CD8-positive, alpha-beta memory T cell (primary cell): ENCODE results near the gene WASF1. TPM values are rescaled to one million over a fixed set of nuclear protein-coding genes. Genes with fewer than 3 reads are reported as not detected.
"Not testable (repeated sequence)": the region's sequence is repeated elsewhere in the genome, so short reads cannot be mapped to it uniquely, and the experiment has no call there.

Source experiments
- CTCF ChIA-PET: fragments of 350-600 bp; sonication (Branson Sonifier 250); formaldehyde crosslinking; loops from one replicate; lab custom pipeline; 2021; ENCODE audit warnings: antibody characterized with exemption; lab: Charles Lee
- POLR2A ChIA-PET: fragments of 350-600 bp; sonication (Branson Sonifier 250); formaldehyde crosslinking; loops from one replicate; lab custom pipeline; 2021; ENCODE audit warnings: antibody characterized with exemption; lab: Charles Lee
- DNase-seq, 5 donors: peaks; one replicate each; pipeline versions ENCODE4 v3.0.0 to v3.0.0-alpha.2; 2020 to 2022; ENCODE audit warnings: mixed read lengths in 1 of 5
- H3K27ac ChIP-seq: one replicate; pipeline ENCODE4 v1.7.0; 2013; ENCODE audit warnings: low read depth, mild to moderate bottlenecking, low read length, moderate library complexity
- H3K27me3 ChIP-seq: 2 replicates; pipeline ENCODE4 v1.7.0; 2013; ENCODE audit warnings: low read length, mild to moderate bottlenecking; ENCODE audit not compliant: insufficient read depth, poor library complexity, severe bottlenecking
- H3K36me3 ChIP-seq: 2 replicates; pipeline ENCODE4 v1.7.0; 2013; ENCODE audit warnings: mild to moderate bottlenecking, low read length, moderate library complexity; ENCODE audit not compliant: insufficient read depth
- H3K4me1 ChIP-seq: 2 replicates; pipeline ENCODE4 v1.7.0; 2013; ENCODE audit warnings: mild to moderate bottlenecking, low read length, moderate library complexity; ENCODE audit not compliant: insufficient read depth
- H3K4me3 ChIP-seq: 2 replicates; pipeline ENCODE4 v1.7.0; 2013; ENCODE audit warnings: mild to moderate bottlenecking, low read length
- H3K9me3 ChIP-seq: 2 replicates; pipeline ENCODE4 v1.7.0; 2013; ENCODE audit warnings: mild to moderate bottlenecking, low read length
- H3K27ac Mint-ChIP-seq, 8 donors: one replicate each; pipeline ENCODE4 v1.8.0; 2020 to 2021; ENCODE audit warnings: mixed read lengths in 8 of 8, mild to moderate bottlenecking in 6 of 8, inconsistent platforms in 3 of 8, moderate library complexity in 3 of 8
- H3K27me3 Mint-ChIP-seq, 2 donors: one replicate each; pipeline ENCODE4 v1.8.0; 2020 to 2021; ENCODE audit warnings: mixed read lengths in 2 of 2, mild to moderate bottlenecking in 1 of 2, moderate library complexity in 1 of 2
- H3K36me3 Mint-ChIP-seq, 3 donors: one replicate each; pipeline ENCODE4 v1.8.0; 2020 to 2021; ENCODE audit warnings: mixed read lengths in 3 of 3, inconsistent platforms in 1 of 3, mild to moderate bottlenecking in 1 of 3
- H3K4me1 Mint-ChIP-seq, 3 donors: one replicate each; pipeline ENCODE4 v1.8.0; 2020 to 2021; ENCODE audit warnings: mixed read lengths in 3 of 3, inconsistent platforms in 1 of 3, mild to moderate bottlenecking in 1 of 3
- H3K4me3 Mint-ChIP-seq, 7 donors: one replicate each; pipeline ENCODE4 v1.8.0; 2020 to 2021; ENCODE audit warnings: mixed read lengths in 7 of 7, mild to moderate bottlenecking in 6 of 7, moderate library complexity in 4 of 7, inconsistent platforms in 2 of 7
- H3K9me3 Mint-ChIP-seq, 5 donors: one replicate each; pipeline ENCODE4 v1.8.0; 2020 to 2022; ENCODE audit warnings: mixed read lengths in 5 of 5, mild to moderate bottlenecking in 3 of 5, moderate library complexity in 2 of 5, inconsistent platforms in 1 of 5
- polyA plus RNA-seq: library from polyadenylated mRNA; unstranded; fragments of 300-500 nt; fragmentation: Illumina TruSeq; gene quantifications from one replicate; pipeline ENCODE4 v1.2.3, GENCODE V29; 2021
- total RNA-seq, 2 experiments: library from RNA; stranded (reverse); gene quantifications; one replicate each; pipeline ENCODE4 v1.2.3, GENCODE V29; 2021

The WASF1 gene
- total and polyA plus RNA-seq, 3 experiments from 2014 or later, result 0.36 to 2.4 (median 1.8) TPM

- Mint-ChIP-seq H3K27ac (no peak overlapping the region), H3K9me3 (no peaks in the 10 kb centered on the region), H3K36me3 (peaks cover 0 to 1% (median 0%) of the 10 kb centered on the region in 3 donors), H3K4me1 (no peaks in the 10 kb centered on the region), H3K4me3 (no peak overlapping the region), H3K27me3 (peaks cover 2 to 23% of the 10 kb centered on the region in 2 donors)
- ChIA-PET POLR2A (no interaction called here), CTCF (no interaction called here)
- no peak for DNase-seq
- H3K4me3 ChIP-seq, result no peak overlapping the region
- H3K4me1 ChIP-seq, result no peaks in the 10 kb centered on the region
- peaks cover 5% of the 10 kb centered on the region for H3K27me3 ChIP-seq
- H3K9me3 ChIP-seq, result no peaks in the 10 kb centered on the region
- H3K27ac ChIP-seq, result no peak overlapping the region
- H3K36me3 ChIP-seq, result no peaks in the 10 kb centered on the region
Observed at GRCh38 chr6:110075406-110075805, 104.1 kb downstream of the WASF1 start.

- H3K9me3 ChIP-seq, DNase-seq, H3K27me3 ChIP-seq, H3K4me1 Mint-ChIP-seq, H3K27ac ChIP-seq, POLR2A ChIA-PET, H3K27ac Mint-ChIP-seq, H3K4me3 Mint-ChIP-seq, H3K9me3 Mint-ChIP-seq, H3K36me3 ChIP-seq, H3K36me3 Mint-ChIP-seq, CTCF ChIA-PET, H3K4me1 ChIP-seq, H3K4me3 ChIP-seq: not testable (repeated sequence)
- H3K27me3 Mint-ChIP-seq, result peaks cover 13 to 37% of the 10 kb centered on the region in 2 donors
Observed at GRCh38 chr6:110073474-110073873, 106.0 kb downstream of the WASF1 start.

GRCh38 chr6:110068592-110068967 lies 110.9 kb downstream of the WASF1 start:
- H3K9me3 ChIP-seq, result no peaks in the 10 kb centered on the region
- CTCF ChIA-PET, result no interaction called here
- no peak overlapping the region for H3K4me3 ChIP-seq
- H3K4me3 Mint-ChIP-seq, result no peak overlapping the region
- peaks cover 5% of the 10 kb centered on the region for H3K27me3 ChIP-seq
- no peak for DNase-seq
- H3K36me3 ChIP-seq, result no peaks in the 10 kb centered on the region
- H3K4me1 Mint-ChIP-seq, result peaks cover 0 to 2% (median 0%) of the 10 kb centered on the region in 3 donors
- no peaks in the 10 kb centered on the region for H3K9me3 Mint-ChIP-seq
- peaks cover 18 to 60% of the 10 kb centered on the region in 2 donors for H3K27me3 Mint-ChIP-seq
- H3K36me3 Mint-ChIP-seq, result peaks cover 0 to 1% (median 0%) of the 10 kb centered on the region in 3 donors
- H3K4me1 ChIP-seq, result no peaks in the 10 kb centered on the region
- H3K27ac Mint-ChIP-seq, result no peak overlapping the region
- no peak overlapping the region for H3K27ac ChIP-seq
- POLR2A ChIA-PET, result no interaction called here

- peaks cover 0 to 1% (median 0%) of the 10 kb centered on the region in 3 donors for H3K36me3 Mint-ChIP-seq
- peaks cover 18 to 58% of the 10 kb centered on the region in 2 donors for H3K27me3 Mint-ChIP-seq
- H3K27me3 ChIP-seq, result peaks cover 5% of the 10 kb centered on the region
- no peak overlapping the region for H3K4me3 ChIP-seq
- POLR2A ChIA-PET, result no interaction called here
- no peak for DNase-seq
- no peaks in the 10 kb centered on the region for H3K9me3 ChIP-seq
- no peak overlapping the region for H3K27ac ChIP-seq
- no peaks in the 10 kb centered on the region for H3K9me3 Mint-ChIP-seq
- CTCF ChIA-PET, result no interaction called here
- no peaks in the 10 kb centered on the region for H3K4me1 ChIP-seq
- no peaks in the 10 kb centered on the region for H3K36me3 ChIP-seq
- no peak overlapping the region for H3K4me3 Mint-ChIP-seq
- no peak overlapping the region for H3K27ac Mint-ChIP-seq
- H3K4me1 Mint-ChIP-seq, result peaks cover 0 to 2% (median 0%) of the 10 kb centered on the region in 3 donors
Observed at GRCh38 chr6:110067837-110068591, 111.5 kb downstream of the WASF1 start.

GRCh38 chr6:110064744-110065524 lies 114.5 kb downstream of the WASF1 start:
- no peaks in the 10 kb centered on the region for H3K9me3 ChIP-seq
- no peak for DNase-seq
- Mint-ChIP-seq H3K27me3 (peaks cover 28 to 65% of the 10 kb centered on the region in 2 donors), H3K4me1 (peaks cover 0 to 2% (median 0%) of the 10 kb centered on the region in 3 donors), H3K9me3 (no peaks in the 10 kb centered on the region), H3K4me3 (no peak overlapping the region), H3K27ac (peak overlapping the region in 1 of 8 donors; percentile 32), H3K36me3 (no peaks in the 10 kb centered on the region)
- no peaks in the 10 kb centered on the region for H3K27me3 ChIP-seq
- no peak overlapping the region for H3K27ac ChIP-seq
- CTCF ChIA-PET, result no interaction called here
- POLR2A ChIA-PET, result no interaction called here
- no peak overlapping the region for H3K4me3 ChIP-seq
- no peaks in the 10 kb centered on the region for H3K36me3 ChIP-seq
- no peaks in the 10 kb centered on the region for H3K4me1 ChIP-seq

- Histone ChIP-seq H3K36me3 (no peaks in the 10 kb centered on the region), H3K27ac (no peak overlapping the region), H3K9me3 (no peaks in the 10 kb centered on the region), H3K4me1 (no peaks in the 10 kb centered on the region), H3K4me3 (no peak overlapping the region), H3K27me3 (no peaks in the 10 kb centered on the region)
- Mint-ChIP-seq H3K9me3 (no peaks in the 10 kb centered on the region), H3K27me3 (peaks cover 18 to 65% of the 10 kb centered on the region in 2 donors), H3K4me1 (peaks cover 0 to 2% (median 0%) of the 10 kb centered on the region in 3 donors), H3K4me3 (no peak overlapping the region), H3K36me3 (no peaks in the 10 kb centered on the region), H3K27ac (peak overlapping the region in 1 of 8 donors; percentile 56)
- CTCF ChIA-PET, result no interaction called here
- POLR2A ChIA-PET, result no interaction called here
- peak in 1 of 5 donors; percentile 26 for DNase-seq
Observed at GRCh38 chr6:110063594-110064263, 115.7 kb downstream of the WASF1 start.

- no peaks in the 10 kb centered on the region for H3K4me1 ChIP-seq
- Mint-ChIP-seq H3K27ac (peak overlapping the region in 1 of 8 donors; percentile 72), H3K36me3 (no peaks in the 10 kb centered on the region), H3K27me3 (peaks cover 11 to 40% of the 10 kb centered on the region in 2 donors), H3K4me1 (peaks cover 0 to 1% (median 0%) of the 10 kb centered on the region in 3 donors), H3K4me3 (no peak overlapping the region), H3K9me3 (peaks cover 0 to 2% (median 0%) of the 10 kb centered on the region in 5 donors)
- no peak overlapping the region for H3K4me3 ChIP-seq
- POLR2A ChIA-PET, result no interaction called here
- CTCF ChIA-PET, result interaction anchor here (4.6 kb wide), 1 partner anchor 16 kb away, joined by 21 read pairs; no protein-coding TSS in a partner anchor
- H3K27ac ChIP-seq, result no peak overlapping the region
- H3K9me3 ChIP-seq, result no peaks in the 10 kb centered on the region
- H3K27me3 ChIP-seq, result peaks cover 4% of the 10 kb centered on the region
- H3K36me3 ChIP-seq, result no peaks in the 10 kb centered on the region
- no peak for DNase-seq
Observed at GRCh38 chr6:110055387-110055735, 124.1 kb downstream of the WASF1 start.
